ENCODE results near the gene MTA1. TPM values are rescaled to one million over a fixed set of nuclear protein-coding genes. Genes with fewer than 3 reads are reported as not detected.

Gene MTA1
- total and polyA plus RNA-seq, 2 experiments from 2014 or later, result 8.1 to 37.0 TPM

DNA sequence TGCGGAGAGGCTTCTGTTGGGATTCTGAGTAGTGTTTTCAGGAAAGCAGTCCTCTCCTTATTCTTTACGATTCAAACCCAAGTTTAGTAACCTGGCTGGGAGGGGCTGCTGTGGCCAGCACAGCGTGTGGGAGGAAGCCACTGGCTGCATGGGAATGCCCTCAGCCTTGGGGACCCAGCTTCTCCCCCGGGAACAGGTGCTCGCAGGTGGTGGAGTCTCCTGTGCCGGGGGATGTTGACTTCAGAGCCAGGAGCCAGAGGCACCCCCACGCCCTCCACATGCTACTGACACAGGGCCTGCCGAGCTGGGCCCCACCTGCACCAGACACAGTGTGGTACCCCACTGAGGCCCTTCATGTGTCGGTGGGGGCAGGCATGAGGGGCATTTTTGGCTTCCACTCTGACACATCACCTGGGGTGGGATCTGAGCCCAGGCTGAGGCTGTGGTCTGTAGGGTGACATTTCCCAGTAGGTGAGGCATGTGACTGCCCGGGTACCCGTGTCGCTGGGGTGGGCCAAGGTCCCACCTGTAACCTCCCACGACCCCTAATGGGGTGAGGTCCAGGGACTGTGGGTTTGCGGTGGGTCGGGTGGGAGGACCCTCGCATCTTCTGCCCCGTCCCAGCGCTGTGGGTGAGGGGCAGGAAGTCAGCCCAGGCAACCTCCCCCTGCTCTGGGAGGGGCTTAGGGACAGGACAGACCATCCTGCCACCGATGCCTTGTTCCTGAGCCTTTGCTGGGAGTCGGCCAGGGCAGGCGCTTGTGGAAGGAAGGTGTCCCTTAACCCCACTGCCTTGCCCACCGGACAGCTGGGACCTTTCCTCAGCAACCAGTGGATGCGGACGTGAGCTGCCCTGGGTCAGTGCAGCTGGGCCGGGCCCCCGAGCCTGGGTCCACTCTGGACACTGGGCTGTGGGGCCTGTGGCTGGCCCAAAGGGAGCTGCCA, 26.5 kb downstream of the MTA1 start:
- Histone ChIP-seq H3K4me3 (no peak overlapping the region), H2AFZ (no peak overlapping the region), H3K27ac (no peak overlapping the region), H3K79me2 (ENCODE audit: insufficient read depth) (peaks cover 15% of the 10 kb centered on the region; the same call in 1 of the 2 replicates), H3K4me1 (ENCODE audit: insufficient read depth) (no peaks in the 10 kb centered on the region), H3K36me3 (ENCODE audit: low read depth) (no peaks in the 10 kb centered on the region; the same call in 1 of the 2 replicates), H3K9ac (no peak overlapping the region), H3K4me2 (ENCODE audit: unreplicated experiment) (no peak overlapping the region), H3K9me2 (ENCODE audit: insufficient read depth) (no peaks in the 10 kb centered on the region), H3K9me3 (ENCODE audit: low read depth) (no peaks in the 10 kb centered on the region), H3K27me3 (replicated peaks; ENCODE audit: insufficient read depth) (no peaks in the 10 kb centered on the region), H4K20me1 (ENCODE audit: insufficient read depth) (no peaks in the 10 kb centered on the region), H3F3A (ENCODE audit: insufficient read depth) (no peaks in the 10 kb centered on the region)
- in situ Hi-C loops (cut with MboI), result no loop called here
- TF ChIP-seq EZH2phosphoT487 (IDR thresholded peaks at IDR 0.05; ENCODE audit: insufficient read depth, low read depth) (no peak), EZH2 (IDR thresholded peaks at IDR 0.05; ENCODE audit: insufficient read depth, poor library complexity, severe bottlenecking) (no peak)
- 93 to 95% methylated on average over 24 to 25 of the region's 26 CpGs for WGBS, 2 experiments (ENCODE audit: low coverage in 1 of 2, low lambda C conversion rate in 2 of 2, missing lambda C conversion rate in 2 of 2)
- DNase-seq, result no peak

DNA sequence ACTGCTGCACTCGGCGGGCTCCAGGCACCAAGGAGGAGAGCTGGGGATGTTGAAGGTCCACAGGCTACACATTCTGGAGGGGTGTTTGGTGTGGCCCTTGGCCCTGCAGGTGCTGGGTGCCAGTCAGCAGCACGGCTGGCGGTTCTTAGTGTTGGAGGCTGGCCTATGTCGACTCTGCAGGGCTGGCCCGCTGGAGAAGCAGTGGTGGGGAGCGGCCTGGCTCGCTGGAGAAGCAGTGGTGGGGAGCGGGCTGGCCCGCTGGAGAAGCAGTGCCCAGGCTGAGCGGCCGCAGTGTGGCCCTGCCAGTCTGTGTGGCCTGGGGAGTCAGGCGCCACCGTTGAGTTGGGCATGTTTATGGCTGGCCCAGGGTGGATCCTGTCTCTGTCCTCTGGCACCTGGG, 27.3 kb downstream of the MTA1 start:
- H3K9me2 ChIP-seq (ENCODE audit: insufficient read depth), result no peaks in the 10 kb centered on the region
- H3K9me3 ChIP-seq (ENCODE audit: low read depth), result no peaks in the 10 kb centered on the region
- H3K4me2 ChIP-seq (ENCODE audit: unreplicated experiment), result no peak overlapping the region
- H4K20me1 ChIP-seq (ENCODE audit: insufficient read depth), result no peaks in the 10 kb centered on the region
- in situ Hi-C loops (cut with MboI), result no loop called here
- no peak overlapping the region for H2AFZ ChIP-seq
- whole genome bisulfite sequencing, 2 experiments (ENCODE audit: low coverage in 1 of 2, low lambda C conversion rate in 2 of 2, missing lambda C conversion rate in 2 of 2), result 80 to 81% methylated on average over 14 of the region's 14 CpGs
- no peaks in the 10 kb centered on the region for H3K27me3 ChIP-seq (replicated peaks; ENCODE audit: insufficient read depth)
- H3F3A ChIP-seq (ENCODE audit: insufficient read depth), result no peaks in the 10 kb centered on the region
- no peaks in the 10 kb centered on the region for H3K4me1 ChIP-seq (ENCODE audit: insufficient read depth)
- H3K79me2 ChIP-seq (ENCODE audit: insufficient read depth), result peaks cover 14% of the 10 kb centered on the region; the same call in 1 of the 2 replicates
- H3K36me3 ChIP-seq (ENCODE audit: low read depth), result no peaks in the 10 kb centered on the region; the same call in 1 of the 2 replicates
- TF ChIP-seq EZH2 (IDR thresholded peaks at IDR 0.05; ENCODE audit: insufficient read depth, poor library complexity, severe bottlenecking) (no peak), EZH2phosphoT487 (IDR thresholded peaks at IDR 0.05; ENCODE audit: insufficient read depth, low read depth) (no peak)
- H3K4me3 ChIP-seq, result no peak overlapping the region
- no peak overlapping the region for H3K9ac ChIP-seq
- DNase-seq, result no peak
- no peak overlapping the region for H3K27ac ChIP-seq

DNA sequence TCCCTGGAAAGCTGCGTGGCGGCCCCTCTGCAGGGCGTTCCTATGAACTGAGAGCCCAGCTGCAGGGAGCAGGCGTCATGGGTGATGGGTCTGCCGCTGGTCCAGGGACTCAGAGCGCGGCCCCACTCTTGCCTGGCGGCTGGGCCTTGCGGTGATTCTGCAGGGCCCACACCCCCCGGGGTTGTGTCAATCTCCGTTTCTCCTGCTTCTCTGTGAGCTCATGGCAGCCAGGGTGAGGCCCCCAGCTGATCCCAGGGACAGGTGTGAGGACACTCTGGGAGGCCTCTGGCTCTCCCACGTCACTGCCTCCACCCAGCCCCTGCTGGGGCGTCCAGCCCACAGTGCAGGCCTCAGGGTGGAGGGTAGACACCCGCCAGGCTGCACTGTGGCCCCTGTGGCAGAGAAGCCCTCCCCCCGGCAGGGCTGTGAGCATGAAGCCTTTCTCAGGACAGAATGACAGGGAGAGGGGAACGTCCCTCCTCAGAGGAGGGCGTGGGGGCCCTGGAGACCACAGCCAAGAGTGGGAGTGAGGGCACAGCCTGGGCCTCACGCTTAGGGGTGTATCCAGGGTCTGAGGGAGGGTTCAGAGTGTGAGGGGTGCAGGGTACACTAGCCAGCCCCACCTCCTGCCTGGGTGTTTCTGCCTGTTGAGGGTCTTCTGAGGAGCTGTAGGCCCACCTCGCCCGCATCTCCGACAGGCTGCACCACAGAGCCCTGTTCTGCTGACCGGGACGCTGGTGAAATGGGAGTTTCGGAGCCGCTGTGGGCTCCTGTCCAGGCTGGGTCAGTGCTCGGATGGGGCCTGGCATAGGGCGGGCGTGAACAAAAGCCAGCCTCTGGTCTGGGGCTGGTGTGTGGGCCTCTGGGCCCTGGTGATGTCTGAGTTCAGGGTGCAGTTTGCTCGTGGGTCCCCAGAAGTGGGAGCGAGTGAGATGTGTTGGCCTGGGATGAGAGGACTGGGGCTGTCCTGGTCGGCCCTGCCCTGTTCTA, 28.3 kb downstream of the MTA1 start:
- H3K9ac ChIP-seq, result peak overlapping the region; percentile 72
- H2AFZ ChIP-seq, result no peak overlapping the region
- H3K4me3 ChIP-seq, result no peak overlapping the region
- H4K20me1 ChIP-seq (ENCODE audit: insufficient read depth), result no peaks in the 10 kb centered on the region
- WGBS, 2 experiments (ENCODE audit: low coverage in 1 of 2, low lambda C conversion rate in 2 of 2, missing lambda C conversion rate in 2 of 2), result 74 to 78% methylated on average over 31 of the region's 31 CpGs
- no peak for DNase-seq
- no peak overlapping the region for H3K4me2 ChIP-seq (ENCODE audit: unreplicated experiment)
- H3K9me3 ChIP-seq (ENCODE audit: low read depth), result no peaks in the 10 kb centered on the region
- peaks cover 14% of the 10 kb centered on the region; the same call in 1 of the 2 replicates for H3K79me2 ChIP-seq (ENCODE audit: insufficient read depth)
- 0 out of 2 replicates have a peak overlapping the region, but pooled peaks have one; percentile 23 for H3K27ac ChIP-seq
- no peaks in the 10 kb centered on the region for H3K27me3 ChIP-seq (replicated peaks; ENCODE audit: insufficient read depth)
- no peak for TF ChIP-seq EZH2 (IDR thresholded peaks at IDR 0.05; ENCODE audit: insufficient read depth, poor library complexity, severe bottlenecking)
- TF ChIP-seq EZH2phosphoT487 (IDR thresholded peaks at IDR 0.05; ENCODE audit: insufficient read depth, low read depth), result no peak
- no peaks in the 10 kb centered on the region for H3K4me1 ChIP-seq (ENCODE audit: insufficient read depth)
- H3F3A ChIP-seq (ENCODE audit: insufficient read depth), result no peaks in the 10 kb centered on the region
- no peaks in the 10 kb centered on the region for H3K9me2 ChIP-seq (ENCODE audit: insufficient read depth)
- in situ Hi-C loops (cut with MboI), result no loop called here
- no peaks in the 10 kb centered on the region; the same call in 1 of the 2 replicates for H3K36me3 ChIP-seq (ENCODE audit: low read depth)

DNA sequence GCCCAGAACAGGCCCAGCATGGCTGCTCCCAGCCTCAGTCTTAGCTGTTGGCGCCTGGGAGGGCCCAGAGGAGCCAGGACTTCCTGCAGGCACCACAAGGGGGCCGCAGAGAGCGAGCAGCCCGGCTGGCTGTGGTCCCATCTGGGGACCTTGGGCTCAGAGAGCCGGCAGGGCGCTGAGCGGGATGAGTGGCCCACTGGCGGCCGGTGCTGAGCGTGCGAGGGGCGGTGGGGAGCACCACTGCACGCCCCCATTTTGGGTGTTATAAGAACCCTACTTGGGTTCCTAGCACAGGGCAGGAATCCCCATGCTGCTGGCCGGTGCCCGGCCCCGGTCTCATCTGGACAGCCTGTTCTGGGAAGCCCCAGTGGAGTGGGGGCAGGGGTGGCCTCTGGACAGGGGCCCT, 29.1 kb downstream of the MTA1 start:
- H3K36me3 ChIP-seq (ENCODE audit: low read depth), result no peaks in the 10 kb centered on the region; the same call in 1 of the 2 replicates
- no peak overlapping the region for H3K4me3 ChIP-seq
- H3K4me1 ChIP-seq (ENCODE audit: insufficient read depth), result no peaks in the 10 kb centered on the region
- DNase-seq, result peak; percentile 84
- 0 out of 2 replicates have a peak overlapping the region, but pooled peaks have one; percentile 23 for H3K27ac ChIP-seq
- in situ Hi-C loops (cut with MboI), result no loop called here
- 39 to 44% methylated on average over 12 to 16 of the region's 16 CpGs for WGBS, 2 experiments (ENCODE audit: low coverage in 1 of 2, low lambda C conversion rate in 2 of 2, missing lambda C conversion rate in 2 of 2)
- H3F3A ChIP-seq (ENCODE audit: insufficient read depth), result no peaks in the 10 kb centered on the region
- no peak for TF ChIP-seq EZH2 (IDR thresholded peaks at IDR 0.05; ENCODE audit: insufficient read depth, poor library complexity, severe bottlenecking)
- no peak for TF ChIP-seq EZH2phosphoT487 (IDR thresholded peaks at IDR 0.05; ENCODE audit: insufficient read depth, low read depth)
- no peak overlapping the region for H3K4me2 ChIP-seq (ENCODE audit: unreplicated experiment)
- no peaks in the 10 kb centered on the region for H3K27me3 ChIP-seq (replicated peaks; ENCODE audit: insufficient read depth)
- peaks cover 14% of the 10 kb centered on the region; the same call in 1 of the 2 replicates for H3K79me2 ChIP-seq (ENCODE audit: insufficient read depth)
- H3K9me3 ChIP-seq (ENCODE audit: low read depth), result no peaks in the 10 kb centered on the region
- no peaks in the 10 kb centered on the region for H3K9me2 ChIP-seq (ENCODE audit: insufficient read depth)
- H2AFZ ChIP-seq, result no peak overlapping the region
- peak overlapping the region; percentile 72 for H3K9ac ChIP-seq
- H4K20me1 ChIP-seq (ENCODE audit: insufficient read depth), result no peaks in the 10 kb centered on the region
